Prostate gland (tissue), 2 donors: ENCODE results near the gene MYBBP1A. TPM values are rescaled to one million over a fixed set of nuclear protein-coding genes. Genes with fewer than 3 reads are reported as not detected.

ENCODE experiments used
- DNase-seq: peaks from one replicate; pipeline ENCODE4 v3.0.0-alpha.2; 2019; ENCODE audit warnings: low spot score
- H3K27ac ChIP-seq, 2 donors: fragments of 200-600 bp; sonication (generic); 2 replicates each; pipeline ENCODE4 v1.5.1; 2017 to 2019
- H3K27me3 ChIP-seq: fragments of 200-600 bp; sonication (generic); replicated peaks from 2 replicates; pipeline ENCODE4 v1.5.1; 2019; ENCODE audit not compliant: insufficient read depth
- H3K36me3 ChIP-seq, 2 donors: fragments of 200-600 bp; sonication (generic); 1 replicate in 1 of 2; 2 replicates in 1 of 2; pipeline versions ENCODE4 v1.5.1 to v1.8.1; 2017 to 2019
- H3K4me1 ChIP-seq: fragments of 200-600 bp; sonication (generic); replicated peaks from 2 replicates; pipeline ENCODE4 v1.5.1; 2019
- H3K4me3 ChIP-seq, 2 donors: fragments of 200-600 bp; sonication (generic); 2 replicates each; pipeline ENCODE4 v1.5.1; 2017 to 2019
- H3K9me3 ChIP-seq: fragments of 200-600 bp; sonication (generic); 2 replicates; pipeline ENCODE4 v1.5.1; 2017
- POLR2A ChIP-seq: fragments of 450-650 bp; IDR thresholded peaks from one replicate; pipeline ENCODE4 v1.6.1; 2016; ENCODE audit warnings: antibody characterized with exemption, mild to moderate bottlenecking
- POLR2AphosphoS5 ChIP-seq: sonication (generic); formaldehyde crosslinking; IDR thresholded peaks from one replicate; pipeline ENCODE4 v1.6.1; 2017; ENCODE audit warnings: antibody characterized with exemption
- WGBS: methylation state at CpG from one replicate; pipeline ENCODE4 v1.1.5; 2018; 5-methylcytosine and 5-hydroxymethylcytosine counted together
- intact Hi-C: fragments of 100-400 bp; cut with DNase I; formaldehyde crosslinking; loops from one replicate; pipeline ENCODE4 v1.14.2; 2022
- total RNA-seq, 2 donors: library from RNA; depleted of rRNA; stranded (reverse); fragments of >200 nt; gene quantifications; one replicate each; pipeline ENCODE4 v1.1.0, GENCODE V29; 2016
- TF ChIP-seq, protein P1 (sequence below), 4 experiments: fragments of 200-600 bp in 2 of 4; fragments of 450-650 bp in 2 of 4; sonication (generic) in 2 of 4; IDR thresholded peaks; 1 replicate in 3 of 4; 2 replicates in 1 of 4; pipeline ENCODE4 v1.5.1; 2016 to 2019; ENCODE audit warnings: antibody characterized with exemption in 4 of 4, mild to moderate bottlenecking in 2 of 4, moderate library complexity in 2 of 4

The MYBBP1A gene
- total RNA-seq, 2 donors from 2014 or later = 44.4 to 71.2 TPM

DNA sequence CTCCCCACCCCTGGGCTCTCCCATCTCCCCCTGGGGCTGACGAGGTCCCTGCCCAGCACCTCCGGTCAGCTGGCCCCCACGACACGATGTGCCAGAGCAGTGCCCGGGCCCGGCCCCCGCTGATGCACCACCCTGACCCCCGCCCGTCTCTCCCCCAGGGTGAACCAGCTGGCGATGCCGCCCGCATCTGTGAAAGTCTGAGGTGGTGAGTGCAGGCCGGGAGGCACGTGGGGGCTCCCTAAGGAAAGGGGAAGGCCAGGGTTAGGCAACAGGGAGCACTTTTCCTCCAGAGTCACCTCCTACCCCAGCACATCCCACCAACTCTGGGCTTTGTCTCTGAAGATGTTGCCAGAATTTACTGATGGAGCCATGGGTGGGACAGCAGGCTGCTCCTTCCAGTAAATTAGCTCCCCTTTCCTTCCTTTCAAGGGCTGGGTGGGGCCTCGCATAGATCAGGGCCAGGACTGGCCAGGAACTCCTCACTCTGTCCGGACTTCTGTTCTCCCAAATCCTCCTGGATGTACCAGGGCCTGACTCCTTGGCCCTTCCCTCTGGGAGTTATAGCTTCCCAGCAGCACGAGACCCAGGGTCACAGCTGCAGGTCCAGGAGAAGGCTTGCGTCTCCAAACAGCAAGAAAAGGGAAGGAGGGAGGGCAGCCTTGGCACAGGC is 18.3 kb downstream of the MYBBP1A start:
- Histone ChIP-seq H3K27me3 (no peaks in the 10 kb centered on the region), H3K4me3 (no peak overlapping the region), H3K27ac (no peak overlapping the region), H3K4me1 (no peaks in the 10 kb centered on the region), H3K9me3 (no peaks in the 10 kb centered on the region), H3K36me3 (no peaks in the 10 kb centered on the region)
- intact Hi-C loops = loop anchor here (10.0 kb wide), 1 partner anchor 112 kb away; no protein-coding TSS in a partner anchor
- DNase-seq = no peak
- TF ChIP-seq POLR2AphosphoS5 = no peak
- TF ChIP-seq POLR2A = no peak
- TF ChIP-seq, protein P1, sequence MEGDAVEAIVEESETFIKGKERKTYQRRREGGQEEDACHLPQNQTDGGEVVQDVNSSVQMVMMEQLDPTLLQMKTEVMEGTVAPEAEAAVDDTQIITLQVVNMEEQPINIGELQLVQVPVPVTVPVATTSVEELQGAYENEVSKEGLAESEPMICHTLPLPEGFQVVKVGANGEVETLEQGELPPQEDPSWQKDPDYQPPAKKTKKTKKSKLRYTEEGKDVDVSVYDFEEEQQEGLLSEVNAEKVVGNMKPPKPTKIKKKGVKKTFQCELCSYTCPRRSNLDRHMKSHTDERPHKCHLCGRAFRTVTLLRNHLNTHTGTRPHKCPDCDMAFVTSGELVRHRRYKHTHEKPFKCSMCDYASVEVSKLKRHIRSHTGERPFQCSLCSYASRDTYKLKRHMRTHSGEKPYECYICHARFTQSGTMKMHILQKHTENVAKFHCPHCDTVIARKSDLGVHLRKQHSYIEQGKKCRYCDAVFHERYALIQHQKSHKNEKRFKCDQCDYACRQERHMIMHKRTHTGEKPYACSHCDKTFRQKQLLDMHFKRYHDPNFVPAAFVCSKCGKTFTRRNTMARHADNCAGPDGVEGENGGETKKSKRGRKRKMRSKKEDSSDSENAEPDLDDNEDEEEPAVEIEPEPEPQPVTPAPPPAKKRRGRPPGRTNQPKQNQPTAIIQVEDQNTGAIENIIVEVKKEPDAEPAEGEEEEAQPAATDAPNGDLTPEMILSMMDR (IDR thresholded peaks at IDR 0.05) = no peak
- WGBS = 52% methylated on average over 18 of the region's 18 CpGs

DNA sequence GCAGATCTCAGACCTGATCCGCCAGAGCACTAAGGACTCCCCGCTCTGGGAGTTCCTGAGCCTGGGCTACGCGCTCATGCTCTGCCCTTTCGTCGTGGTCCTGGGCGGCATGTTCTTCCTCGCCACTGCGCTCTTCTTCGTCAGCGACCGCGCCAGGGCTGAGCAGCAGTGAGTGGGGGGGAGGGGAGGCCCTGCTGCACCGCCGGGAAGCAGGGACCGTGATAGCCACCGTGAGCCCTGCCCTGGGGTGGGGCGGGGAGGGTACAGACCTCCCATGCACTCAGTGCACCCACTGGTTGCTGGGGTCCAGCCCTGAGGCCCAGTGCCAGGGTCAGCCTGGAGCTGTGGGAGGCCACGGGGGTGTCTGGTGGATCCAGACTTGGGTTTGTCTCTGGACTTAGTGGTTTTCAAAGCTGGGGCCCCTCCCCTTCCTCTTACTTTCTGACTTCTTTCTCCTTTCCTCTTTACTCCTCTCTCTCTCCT is 18.9 kb downstream of the MYBBP1A start:
- H3K27ac ChIP-seq = no peak overlapping the region
- H3K4me1 ChIP-seq = no peaks in the 10 kb centered on the region
- H3K4me3 ChIP-seq = no peak overlapping the region
- intact Hi-C loops = loop anchor here (10.0 kb wide), 1 partner anchor 111 kb away; no protein-coding TSS in a partner anchor
- H3K9me3 ChIP-seq = no peaks in the 10 kb centered on the region
- TF ChIP-seq, protein P1 (IDR thresholded peaks at IDR 0.05) = no peak
- no peak for TF ChIP-seq POLR2AphosphoS5
- no peak for TF ChIP-seq POLR2A
- DNase-seq = no peak
- no peaks in the 10 kb centered on the region for H3K27me3 ChIP-seq
- 46% methylated on average over 19 of the region's 19 CpGs for WGBS
- no peaks in the 10 kb centered on the region for H3K36me3 ChIP-seq

- TF ChIP-seq POLR2AphosphoS5 (no peak), POLR2A (no peak)
- TF ChIP-seq, protein P1 (IDR thresholded peaks at IDR 0.05) = no peak
- H3K27ac ChIP-seq = no peak overlapping the region
- no peaks in the 10 kb centered on the region for H3K27me3 ChIP-seq
- H3K36me3 ChIP-seq = no peaks in the 10 kb centered on the region
- WGBS = 58% methylated on average over 19 of the region's 19 CpGs
- H3K4me3 ChIP-seq = no peak overlapping the region
- DNase-seq = no peak
- no peaks in the 10 kb centered on the region for H3K9me3 ChIP-seq
- intact Hi-C loops = loop anchor here (10.0 kb wide), 1 partner anchor 111 kb away; no protein-coding TSS in a partner anchor
- no peaks in the 10 kb centered on the region for H3K4me1 ChIP-seq
Observed at GRCh38 chr17:4535667-4536258, 19.4 kb downstream of the MYBBP1A start.

DNA sequence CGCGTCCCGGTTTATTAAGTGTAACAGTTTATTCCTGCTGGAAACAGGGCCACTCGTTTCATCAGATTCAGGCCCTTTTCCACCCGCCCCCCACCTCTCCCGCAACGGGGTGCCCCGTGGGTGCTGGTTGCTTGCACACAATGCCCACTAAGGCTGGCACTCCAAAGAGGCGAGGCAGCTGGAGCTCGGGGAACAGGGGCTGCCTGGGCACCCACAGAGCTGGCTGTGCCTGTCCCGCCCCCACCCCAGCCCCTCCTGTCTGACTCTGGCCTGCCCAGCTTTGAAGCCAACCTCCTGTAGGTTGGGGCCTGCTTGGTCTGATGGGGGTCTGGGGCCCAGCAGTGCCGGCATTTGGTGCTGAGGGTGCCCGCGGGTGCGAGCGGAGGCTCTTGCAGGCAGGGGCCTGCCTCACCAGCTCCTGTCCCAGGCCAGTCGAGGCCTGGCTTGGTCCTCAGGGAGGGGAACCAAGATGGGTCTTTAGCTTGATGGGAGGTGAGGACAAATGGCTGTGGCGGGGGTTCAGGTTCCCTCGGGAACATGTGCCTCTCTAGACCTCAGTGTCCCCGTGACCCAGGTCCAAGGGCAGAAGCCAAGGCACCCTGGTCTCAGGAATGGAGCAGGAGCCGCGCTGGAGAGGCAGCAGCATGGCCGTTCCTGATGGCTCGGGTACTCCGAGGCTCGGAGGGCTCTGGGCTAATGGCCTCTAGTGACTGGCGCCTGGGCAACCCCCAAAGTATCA is 20.1 kb downstream of the MYBBP1A start:
- H3K4me1 ChIP-seq = no peaks in the 10 kb centered on the region

More for the DNA sequence above, 20.1 kb downstream of the MYBBP1A start:
- Histone ChIP-seq H3K36me3 (no peaks in the 10 kb centered on the region), H3K9me3 (no peaks in the 10 kb centered on the region), H3K4me3 (no peak overlapping the region), H3K27ac (no peak overlapping the region), H3K27me3 (no peaks in the 10 kb centered on the region)
- intact Hi-C loops = loop anchor here (10.0 kb wide), 1 partner anchor 110 kb away; no protein-coding TSS in a partner anchor
- 68% methylated on average over 26 of the region's 27 CpGs for WGBS
- DNase-seq = no peak
- TF ChIP-seq POLR2A (no peak), POLR2AphosphoS5 (no peak)
- TF ChIP-seq, protein P1 (IDR thresholded peaks at IDR 0.05) = no peak
